Lower lobe of right lung (tissue), 2 donors: ENCODE results near the gene FMNL3. TPM values are rescaled to one million over a fixed set of nuclear protein-coding genes. Genes with fewer than 3 reads are reported as not detected.

Experiments used
- ATAC-seq, 2 donors: fragments of 200-7000 bp; cut with Tn5 transposase; one replicate each; pipeline ENCODE4 v1.9.1; 2020 to 2022; ENCODE audit warnings: mild to moderate bottlenecking in 2 of 2, moderate library complexity in 2 of 2
- DNase-seq: peaks from one replicate; pipeline ENCODE4 v3.0.0-alpha.2; 2020
- H3K27ac ChIP-seq: fragments of 200-600 bp; one replicate; pipeline ENCODE4 v1.8.0; 2022
- H3K27me3 ChIP-seq: fragments of 200-600 bp; one replicate; pipeline ENCODE4 v1.8.0; 2022; ENCODE audit warnings: low read depth
- H3K36me3 ChIP-seq: fragments of 200-600 bp; one replicate; pipeline ENCODE4 v1.8.0; 2022; ENCODE audit warnings: mild to moderate bottlenecking
- H3K4me1 ChIP-seq: fragments of 200-600 bp; one replicate; pipeline ENCODE4 v1.8.0; 2022
- H3K4me3 ChIP-seq: fragments of 200-600 bp; one replicate; pipeline ENCODE4 v1.8.0; 2022; ENCODE audit warnings: mild to moderate bottlenecking
- H3K9me3 ChIP-seq: fragments of 200-600 bp; one replicate; pipeline ENCODE4 v1.8.0; 2022
- intact Hi-C: fragments of 100-400 bp; cut with DNase I; formaldehyde crosslinking; loops from one replicate; pipeline ENCODE4 v1.11.0; 2022
- total RNA-seq: library from RNA; stranded (reverse); fragmentation: NEBNext Ultra II Directional; extraction: Animal tissue kit (Norgen Biotek cat#: 25700); gene quantifications from one replicate; pipeline ENCODE4 v1.2.1, GENCODE V29; 2021
- TF ChIP-seq, protein P1 (sequence below): fragments of 200-600 bp; IDR thresholded peaks from one replicate; pipeline ENCODE4 v1.8.0; 2022; ENCODE audit warnings: antibody characterized with exemption, mild to moderate bottlenecking
- donor health status: DM: no; HTN: yes; CAD: no; lungs with severe emphysema.

The FMNL3 gene
- total RNA-seq, 1 donor from 2014 or later: 36.1 TPM

- Histone ChIP-seq H3K27ac (no peak overlapping the region), H3K27me3 (no peaks in the 10 kb centered on the region), H3K4me3 (no peak overlapping the region), H3K9me3 (no peaks in the 10 kb centered on the region), H3K4me1 (no peaks in the 10 kb centered on the region), H3K36me3 (no peaks in the 10 kb centered on the region)
- ATAC-seq (no peak), DNase-seq (no peak)
- intact Hi-C loops: no loop called here
- TF ChIP-seq, protein P1, sequence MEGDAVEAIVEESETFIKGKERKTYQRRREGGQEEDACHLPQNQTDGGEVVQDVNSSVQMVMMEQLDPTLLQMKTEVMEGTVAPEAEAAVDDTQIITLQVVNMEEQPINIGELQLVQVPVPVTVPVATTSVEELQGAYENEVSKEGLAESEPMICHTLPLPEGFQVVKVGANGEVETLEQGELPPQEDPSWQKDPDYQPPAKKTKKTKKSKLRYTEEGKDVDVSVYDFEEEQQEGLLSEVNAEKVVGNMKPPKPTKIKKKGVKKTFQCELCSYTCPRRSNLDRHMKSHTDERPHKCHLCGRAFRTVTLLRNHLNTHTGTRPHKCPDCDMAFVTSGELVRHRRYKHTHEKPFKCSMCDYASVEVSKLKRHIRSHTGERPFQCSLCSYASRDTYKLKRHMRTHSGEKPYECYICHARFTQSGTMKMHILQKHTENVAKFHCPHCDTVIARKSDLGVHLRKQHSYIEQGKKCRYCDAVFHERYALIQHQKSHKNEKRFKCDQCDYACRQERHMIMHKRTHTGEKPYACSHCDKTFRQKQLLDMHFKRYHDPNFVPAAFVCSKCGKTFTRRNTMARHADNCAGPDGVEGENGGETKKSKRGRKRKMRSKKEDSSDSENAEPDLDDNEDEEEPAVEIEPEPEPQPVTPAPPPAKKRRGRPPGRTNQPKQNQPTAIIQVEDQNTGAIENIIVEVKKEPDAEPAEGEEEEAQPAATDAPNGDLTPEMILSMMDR: no peak
These were observed 102.3 kb downstream of the FMNL3 start for GRCh38 chr12:49604856-49605255.

DNA sequence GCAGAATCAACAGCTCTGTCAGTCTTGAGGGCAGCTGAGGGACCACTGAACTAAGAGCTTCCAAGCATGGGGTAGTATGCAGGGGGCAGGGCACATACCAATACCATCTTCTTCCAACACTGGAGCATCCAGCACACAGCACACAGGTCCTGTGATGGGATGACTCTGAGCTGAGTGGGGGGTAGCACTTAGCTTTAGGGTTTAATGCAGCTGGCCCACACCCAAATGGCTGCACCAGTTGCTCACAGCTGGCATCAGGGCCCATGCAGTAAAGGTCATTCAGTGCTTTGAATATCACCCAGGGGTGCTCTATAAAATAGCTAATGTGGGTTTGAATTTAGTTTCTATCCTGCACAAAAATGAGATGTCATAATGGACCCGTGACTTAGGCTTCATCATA, 103.5 kb downstream of the FMNL3 start:
- Histone ChIP-seq H3K36me3 (no peaks in the 10 kb centered on the region), H3K27ac (no peak overlapping the region), H3K4me1 (no peaks in the 10 kb centered on the region), H3K27me3 (no peaks in the 10 kb centered on the region), H3K9me3 (no peaks in the 10 kb centered on the region), H3K4me3 (no peak overlapping the region)
- DNase-seq: no peak
- intact Hi-C loops: no loop called here
- ATAC-seq: no peak
- TF ChIP-seq, protein P1: no peak

- no peak overlapping the region for H3K27ac ChIP-seq
- no peak for ATAC-seq
- DNase-seq: no peak
- no peaks in the 10 kb centered on the region for H3K27me3 ChIP-seq
- no peak overlapping the region for H3K4me3 ChIP-seq
- H3K4me1 ChIP-seq: no peaks in the 10 kb centered on the region
- H3K36me3 ChIP-seq: no peaks in the 10 kb centered on the region
- intact Hi-C loops: no loop called here
- no peaks in the 10 kb centered on the region for H3K9me3 ChIP-seq
- TF ChIP-seq, protein P1: no peak
These were observed 107.2 kb downstream of the FMNL3 start for GRCh38 chr12:49599961-49600360.

- Histone ChIP-seq H3K4me3 (no peak overlapping the region), H3K4me1 (no peaks in the 10 kb centered on the region), H3K9me3 (no peaks in the 10 kb centered on the region), H3K27ac (no peak overlapping the region), H3K36me3 (no peaks in the 10 kb centered on the region), H3K27me3 (no peaks in the 10 kb centered on the region)
- ATAC-seq: no peak
- intact Hi-C loops: no loop called here
- DNase-seq: no peak
- TF ChIP-seq, protein P1: no peak
These were observed 108.7 kb downstream of the FMNL3 start for GRCh38 chr12:49598527-49598926.

GRCh38 chr12:49588721-49589516, 118.3 kb downstream of the FMNL3 start:
- Histone ChIP-seq H3K4me1 (no peaks in the 10 kb centered on the region), H3K4me3 (no peak overlapping the region), H3K27ac (no peak overlapping the region), H3K36me3 (peaks cover 3% of the 10 kb centered on the region), H3K9me3 (no peaks in the 10 kb centered on the region), H3K27me3 (no peaks in the 10 kb centered on the region)
- DNase-seq (no peak), ATAC-seq (no peak)
- intact Hi-C loops: no loop called here
- TF ChIP-seq, protein P1: no peak
